ENCODE results near the gene SPATA13.

DNA sequence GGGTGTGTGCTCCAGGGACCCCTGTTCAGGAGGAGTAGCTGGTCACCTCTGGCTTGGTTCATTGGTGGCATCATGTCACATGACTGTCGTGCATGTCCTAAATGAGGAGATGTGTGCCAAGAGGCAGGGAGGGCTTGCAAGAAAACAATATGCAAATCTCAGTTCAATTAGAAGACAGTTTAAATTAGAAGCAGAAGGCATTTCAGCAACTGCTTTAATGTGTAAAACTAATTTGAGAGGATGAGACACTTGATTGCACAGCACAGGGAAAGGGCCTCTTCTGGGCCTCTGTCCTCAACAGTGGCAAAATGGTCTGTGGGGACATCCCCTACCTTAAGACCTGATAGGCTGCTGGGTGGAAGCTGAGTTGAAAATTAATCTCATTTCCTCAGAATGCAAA is 54.6 kb downstream of the SPATA13 start:
- no peak for TF ChIP-seq EZH2 (IDR thresholded peaks at IDR 0.05; ENCODE audit: borderline replicate concordance, insufficient read depth, low read depth, low read length, poor library complexity, severe bottlenecking)
- TF ChIP-seq, protein P1, sequence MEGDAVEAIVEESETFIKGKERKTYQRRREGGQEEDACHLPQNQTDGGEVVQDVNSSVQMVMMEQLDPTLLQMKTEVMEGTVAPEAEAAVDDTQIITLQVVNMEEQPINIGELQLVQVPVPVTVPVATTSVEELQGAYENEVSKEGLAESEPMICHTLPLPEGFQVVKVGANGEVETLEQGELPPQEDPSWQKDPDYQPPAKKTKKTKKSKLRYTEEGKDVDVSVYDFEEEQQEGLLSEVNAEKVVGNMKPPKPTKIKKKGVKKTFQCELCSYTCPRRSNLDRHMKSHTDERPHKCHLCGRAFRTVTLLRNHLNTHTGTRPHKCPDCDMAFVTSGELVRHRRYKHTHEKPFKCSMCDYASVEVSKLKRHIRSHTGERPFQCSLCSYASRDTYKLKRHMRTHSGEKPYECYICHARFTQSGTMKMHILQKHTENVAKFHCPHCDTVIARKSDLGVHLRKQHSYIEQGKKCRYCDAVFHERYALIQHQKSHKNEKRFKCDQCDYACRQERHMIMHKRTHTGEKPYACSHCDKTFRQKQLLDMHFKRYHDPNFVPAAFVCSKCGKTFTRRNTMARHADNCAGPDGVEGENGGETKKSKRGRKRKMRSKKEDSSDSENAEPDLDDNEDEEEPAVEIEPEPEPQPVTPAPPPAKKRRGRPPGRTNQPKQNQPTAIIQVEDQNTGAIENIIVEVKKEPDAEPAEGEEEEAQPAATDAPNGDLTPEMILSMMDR (IDR thresholded peaks at IDR 0.05) = no peak

Data from B cell (primary cell).